ENCODE data around the gene GLB1L2. TPM values are rescaled to one million over a fixed set of nuclear protein-coding genes. Genes with fewer than 3 reads are reported as not detected.

The GLB1L2 gene
- total RNA-seq, 1 donor from 2014 or later, result 11.6 TPM

- Mint-ChIP-seq H3K4me3 (peak overlapping the region; percentile 83), H3K36me3 (no peaks in the 10 kb centered on the region), H3K27me3 (peaks cover 84% of the 10 kb centered on the region), H3K9me3 (peaks cover 3% of the 10 kb centered on the region), H3K4me1 (ENCODE audit: unreplicated experiment) (peaks cover 5% of the 10 kb centered on the region), H3K27ac (no peak overlapping the region)
- TF ChIP-seq CTCF (conservative IDR thresholded peaks at IDR 0.05), result no peak
- no peak for DNase-seq (ENCODE audit: extremely low spot score, unreplicated experiment)
Observed at GRCh38 chr11:134413826-134414731, 82.3 kb downstream of the GLB1L2 start.

DNA sequence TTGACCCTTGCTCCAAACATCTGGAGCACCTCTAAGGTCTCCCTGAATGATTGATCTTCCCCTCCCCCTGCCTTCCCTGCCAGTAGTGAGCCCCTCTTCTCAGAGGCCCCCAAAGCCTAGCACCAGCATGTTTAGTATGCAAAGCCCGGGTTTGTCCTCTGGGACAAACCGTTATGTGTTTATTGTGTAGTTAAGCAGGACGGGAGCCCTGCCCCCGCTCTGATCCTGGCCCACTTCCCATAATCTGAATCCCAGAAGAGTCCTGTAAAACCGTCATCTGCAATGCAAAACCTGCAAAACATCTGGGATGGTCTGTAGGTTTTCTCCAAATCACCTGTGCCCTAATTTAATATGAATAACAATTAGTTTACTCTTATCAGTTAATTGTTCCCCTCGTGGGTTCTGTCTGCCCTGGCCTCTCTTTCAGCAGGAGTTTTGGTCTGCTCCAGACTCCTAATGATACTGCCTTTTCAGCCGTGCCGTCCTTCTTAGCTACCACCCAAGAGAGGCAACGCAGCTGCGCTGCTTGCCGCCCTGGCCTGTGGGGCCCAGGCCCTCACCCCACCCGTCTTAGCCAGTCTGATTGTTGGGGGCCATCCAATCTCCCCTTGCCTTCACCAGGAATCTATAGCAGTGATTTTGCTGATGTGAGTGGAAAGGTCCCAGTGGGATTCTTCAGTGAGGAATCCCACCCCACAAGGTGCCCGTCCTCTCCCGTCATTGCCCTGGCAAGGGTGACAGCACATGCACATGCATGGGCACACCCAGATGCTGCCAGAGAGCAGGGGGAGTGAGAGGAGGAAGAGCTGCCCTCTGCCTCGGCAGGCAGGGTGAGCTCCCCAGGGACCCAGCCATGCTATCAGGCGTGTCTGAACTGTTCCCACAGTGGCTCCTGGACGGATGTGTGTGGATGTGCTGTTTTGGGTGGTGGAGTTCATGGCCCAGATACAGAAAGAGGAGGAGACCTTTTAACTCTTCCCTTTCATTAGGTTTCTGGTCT, 83.3 kb downstream of the GLB1L2 start:
- Mint-ChIP-seq H3K27ac (no peak overlapping the region), H3K9me3 (peaks cover 3% of the 10 kb centered on the region), H3K36me3 (no peaks in the 10 kb centered on the region), H3K4me3 (peak overlapping the region; percentile 8), H3K4me1 (ENCODE audit: unreplicated experiment) (peaks cover 5% of the 10 kb centered on the region), H3K27me3 (peaks cover 78% of the 10 kb centered on the region)
- no peak for TF ChIP-seq CTCF (conservative IDR thresholded peaks at IDR 0.05)
- DNase-seq (ENCODE audit: extremely low spot score, unreplicated experiment), result no peak

GRCh38 chr11:134416726-134417125, 84.9 kb downstream of the GLB1L2 start:
- DNase-seq (ENCODE audit: extremely low spot score, unreplicated experiment), result no peak
- H3K27me3 Mint-ChIP-seq, result peaks cover 65% of the 10 kb centered on the region
- no peak overlapping the region for H3K27ac Mint-ChIP-seq
- no peak for TF ChIP-seq CTCF (conservative IDR thresholded peaks at IDR 0.05)
- no peaks in the 10 kb centered on the region for H3K36me3 Mint-ChIP-seq
- no peak overlapping the region for H3K4me3 Mint-ChIP-seq
- peaks cover 3% of the 10 kb centered on the region for H3K9me3 Mint-ChIP-seq
- H3K4me1 Mint-ChIP-seq (ENCODE audit: unreplicated experiment), result peaks cover 5% of the 10 kb centered on the region

DNA sequence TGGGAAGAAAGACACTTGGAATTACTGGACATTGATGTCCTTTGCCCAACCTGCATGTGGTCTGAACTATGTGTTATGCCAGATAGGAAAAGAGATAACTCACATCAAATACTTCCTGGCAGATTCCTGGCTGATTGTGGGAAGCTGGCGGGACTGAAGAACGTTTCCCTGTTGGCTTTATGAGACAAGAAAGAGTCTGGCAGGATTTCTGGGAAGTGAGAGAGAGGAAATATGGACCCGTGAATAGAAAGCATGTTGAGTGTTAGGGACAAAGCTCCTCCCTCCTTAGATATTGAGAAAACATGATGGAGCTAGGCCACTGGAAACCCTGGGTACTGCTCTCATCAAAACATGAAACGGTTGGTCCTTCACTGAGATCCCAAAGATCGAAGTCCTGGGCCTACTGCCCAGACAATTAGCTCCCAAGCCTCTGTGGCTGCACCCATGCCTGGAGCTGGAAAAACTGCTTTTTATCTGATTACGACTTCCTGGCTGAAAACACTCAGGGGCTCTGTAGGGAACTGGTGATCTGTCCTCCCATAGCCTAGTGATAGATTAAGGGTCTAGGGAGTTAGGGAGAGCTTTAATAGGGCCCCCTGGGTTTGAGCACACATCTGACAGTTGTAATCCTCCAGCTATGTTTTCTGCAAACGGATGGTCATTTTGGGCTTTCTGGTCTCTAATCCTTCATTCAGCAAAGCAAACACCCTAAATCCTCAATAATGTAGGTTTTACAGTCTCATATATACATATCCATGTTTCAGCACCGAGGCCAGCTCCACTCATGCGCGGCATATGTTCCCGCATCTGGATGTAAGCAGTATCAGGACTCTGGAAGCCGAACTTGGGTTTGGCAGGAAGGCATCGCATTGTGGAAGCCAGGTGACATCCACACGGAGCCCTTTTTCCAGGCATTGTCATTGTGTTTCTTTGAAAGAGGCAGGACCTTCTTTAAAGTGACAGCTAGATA, 86.4 kb downstream of the GLB1L2 start:
- Mint-ChIP-seq H3K36me3 (no peaks in the 10 kb centered on the region), H3K4me1 (ENCODE audit: unreplicated experiment) (peaks cover 5% of the 10 kb centered on the region), H3K27me3 (peaks cover 65% of the 10 kb centered on the region), H3K4me3 (no peak overlapping the region), H3K27ac (no peak overlapping the region), H3K9me3 (peaks cover 3% of the 10 kb centered on the region)
- no peak for DNase-seq (ENCODE audit: extremely low spot score, unreplicated experiment)
- TF ChIP-seq CTCF (conservative IDR thresholded peaks at IDR 0.05), result no peak

DNA sequence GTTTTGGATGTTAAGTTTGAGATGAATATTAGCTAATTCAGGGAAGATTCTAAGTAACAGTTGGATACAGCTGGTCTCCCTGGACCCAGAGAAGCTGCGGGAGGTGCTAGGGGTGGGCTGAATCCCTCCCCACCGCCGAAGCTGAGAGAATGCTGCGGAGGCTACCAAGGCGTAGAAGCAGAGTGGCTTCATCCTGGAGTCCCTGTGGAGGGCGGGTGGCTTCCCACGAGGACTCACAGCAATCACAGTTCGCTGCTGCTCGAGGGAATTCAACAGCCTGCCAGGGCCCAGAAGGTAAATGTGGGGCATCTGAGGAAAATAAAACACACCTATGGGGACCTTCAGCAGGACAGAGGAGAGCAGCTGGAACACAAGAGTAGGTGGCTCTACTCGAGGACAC, 91.3 kb downstream of the GLB1L2 start:
- peaks cover 3% of the 10 kb centered on the region for H3K9me3 Mint-ChIP-seq

More for the DNA sequence above, 91.3 kb downstream of the GLB1L2 start:
- H3K36me3 Mint-ChIP-seq, result no peaks in the 10 kb centered on the region
- no peaks in the 10 kb centered on the region for H3K4me1 Mint-ChIP-seq (ENCODE audit: unreplicated experiment)
- no peak for TF ChIP-seq CTCF (conservative IDR thresholded peaks at IDR 0.05)
- H3K27ac Mint-ChIP-seq, result no peak overlapping the region
- DNase-seq (ENCODE audit: extremely low spot score, unreplicated experiment), result no peak
- no peak overlapping the region for H3K4me3 Mint-ChIP-seq
- H3K27me3 Mint-ChIP-seq, result peaks cover 47% of the 10 kb centered on the region
